B cell (primary cell): Measurements from ENCODE around the gene TSPAN5. TPM values are rescaled to one million over a fixed set of nuclear protein-coding genes. Genes with fewer than 3 reads are reported as not detected.

Experiments used
- ATAC-seq: fragments of 200-7000 bp; cut with Tn5 transposase; one replicate; pipeline ENCODE4 v1.10.0; 2021; ENCODE audit warnings: low read depth, mild to moderate bottlenecking, moderate number of reproducible peaks, moderate library complexity
- CTCF ChIA-PET: fragments of 350-600 bp; sonication (Branson Sonifier 250); formaldehyde crosslinking; loops from one replicate; lab custom pipeline; 2021; ENCODE audit warnings: antibody characterized with exemption, inconsistent platforms; lab: Charles Lee
- POLR2A ChIA-PET: fragments of 350-600 bp; sonication (Branson Sonifier 250); formaldehyde crosslinking; loops from one replicate; lab custom pipeline; 2021; ENCODE audit warnings: antibody characterized with exemption; lab: Charles Lee
- DNase-seq: peaks from one replicate; pipeline ENCODE4 v3.0.0; 2013
- H2AFZ ChIP-seq: 2 replicates; pipeline ENCODE4 v1.6.1; 2012; ENCODE audit warnings: mild to moderate bottlenecking, low read depth, low read length; ENCODE audit not compliant: insufficient read depth, poor library complexity, severe bottlenecking
- H3K27ac ChIP-seq, 2 donors: 1 replicate in 1 of 2; 2 replicates in 1 of 2; pipeline ENCODE4 v1.5.1; 2012 to 2013; ENCODE audit warnings: low read length in 2 of 2, mild to moderate bottlenecking in 2 of 2, moderate library complexity in 1 of 2
- H3K27me3 ChIP-seq, 4 experiments: fragments of 200-600 bp in 1 of 4; sonication (generic) in 1 of 4; replicated peaks in 1 of 4; 1 replicate in 2 of 4; 2 replicates in 2 of 4; pipeline versions ENCODE4 v1.6.1 to v1.7.0; 2013 to 2016; ENCODE audit warnings: low read length in 3 of 4, mild to moderate bottlenecking in 2 of 4, mixed read lengths in 1 of 4, moderate library complexity in 1 of 4; ENCODE audit not compliant: insufficient read depth in 4 of 4, control insufficient read depth in 3 of 4; ENCODE audit errors: control extremely low read depth in 1 of 4
- H3K36me3 ChIP-seq, 2 experiments: replicated peaks in 1 of 2; 1 replicate in 1 of 2; 2 replicates in 1 of 2; pipeline versions ENCODE4 v1.6.1 to v1.7.1; 2013; ENCODE audit warnings: low read length in 1 of 2; ENCODE audit not compliant: insufficient read depth in 2 of 2, control insufficient read depth in 1 of 2; ENCODE audit errors: control extremely low read depth in 1 of 2, extremely low read depth in 1 of 2
- H3K4me1 ChIP-seq, 2 donors: fragments of 200-600 bp in 1 of 2; sonication (generic) in 1 of 2; 1 replicate in 1 of 2; 2 replicates in 1 of 2; pipeline versions ENCODE4 v1.5.1 to v1.6.1; 2013 to 2017; ENCODE audit warnings: low read length in 2 of 2; ENCODE audit not compliant: control insufficient read depth in 2 of 2, insufficient read depth in 2 of 2
- H3K4me2 ChIP-seq: replicated peaks from 2 replicates; pipeline ENCODE3; 2012; ENCODE audit warnings: mild to moderate bottlenecking, low read depth, low read length; ENCODE audit not compliant: poor library complexity, severe bottlenecking
- H3K4me3 ChIP-seq, 5 experiments: fragments of 200-600 bp in 1 of 5; sonication (generic) in 1 of 5; 1 replicate in 3 of 5; 2 replicates in 2 of 5; pipeline versions ENCODE4 v1.5.1 to v1.7.0; 2011 to 2016; ENCODE audit warnings: low read length in 4 of 5, mild to moderate bottlenecking in 4 of 5, low read depth in 2 of 5, control low read depth in 1 of 5, moderate library complexity in 1 of 5; ENCODE audit not compliant: insufficient read depth in 1 of 5; ENCODE audit errors: control extremely low read depth in 1 of 5, extremely low read depth in 1 of 5
- H3K79me2 ChIP-seq: fragments of 200-600 bp; sonication (generic); one replicate; pipeline ENCODE4 v1.6.0; 2016; ENCODE audit warnings: low read length; ENCODE audit not compliant: control insufficient read depth, insufficient read depth
- H3K9ac ChIP-seq: fragments of 200-600 bp; sonication (generic); 2 replicates; pipeline ENCODE4 v1.6.1; 2017; ENCODE audit warnings: mild to moderate bottlenecking, low read length, moderate library complexity
- H3K9me3 ChIP-seq, 3 donors: one replicate each; pipeline versions ENCODE4 v1.6.1 to v1.7.1; 2013; ENCODE audit warnings: low read length in 2 of 3; ENCODE audit not compliant: control insufficient read depth in 2 of 3, insufficient read depth in 1 of 3; ENCODE audit errors: control extremely low read depth in 1 of 3
- H4K20me1 ChIP-seq: 2 replicates; pipeline ENCODE4 v1.6.0; 2012; ENCODE audit warnings: mild to moderate bottlenecking, low read length; ENCODE audit not compliant: insufficient read depth, control insufficient read depth, poor library complexity, severe bottlenecking
- H3K27ac Mint-ChIP-seq: one replicate; pipeline ENCODE4 v1.8.0; 2021; ENCODE audit warnings: mixed read lengths
- H3K27me3 Mint-ChIP-seq: one replicate; pipeline ENCODE4 v1.8.0; 2021; ENCODE audit warnings: mixed read lengths
- H3K4me1 Mint-ChIP-seq: one replicate; pipeline ENCODE4 v1.8.0; 2021; ENCODE audit warnings: mixed read lengths
- H3K4me3 Mint-ChIP-seq: one replicate; pipeline ENCODE4 v1.8.0; 2021; ENCODE audit warnings: mixed read lengths
- H3K9me3 Mint-ChIP-seq: one replicate; pipeline ENCODE4 v1.8.0; 2022; ENCODE audit warnings: mixed read lengths; ENCODE audit not compliant: insufficient read depth
- EZH2 ChIP-seq: IDR thresholded peaks from 2 replicates; pipeline ENCODE4 v1.6.1; 2012; ENCODE audit warnings: borderline replicate concordance, low read depth, mild to moderate bottlenecking, moderate library complexity, low read length; ENCODE audit not compliant: insufficient read depth, poor library complexity, severe bottlenecking
- WGBS: methylation state at CpG from one replicate; pipeline ENCODE4 v1.1.5; 2013; ENCODE audit warnings: missing lambda C conversion rate; ENCODE audit not compliant: insufficient coverage; 5-methylcytosine and 5-hydroxymethylcytosine counted together
- intact Hi-C: fragments of 100-400 bp; cut with micrococcal nuclease; formaldehyde crosslinking; loops from one replicate; pipeline ENCODE4 v1.10.0; 2022
- polyA plus RNA-seq: library from polyadenylated mRNA; depleted of rRNA; stranded (reverse); fragments of >200 nt; gene quantifications from 2 replicates; pipeline ENCODE4 v1.2.3, GENCODE V29; 2012
- total RNA-seq, 2 donors: library from RNA; stranded (reverse); fragments of 120-200 nt in 1 of 2; gene quantifications; 1 replicate in 1 of 2; 2 replicates in 1 of 2; pipeline versions ENCODE4 v1.2.3 to v1.2.4, GENCODE V29; 2013 to 2022
- TF ChIP-seq, protein P1 (sequence below): fragments of 200-600 bp; IDR thresholded peaks from one replicate; pipeline ENCODE4 v1.8.0; 2022; ENCODE audit warnings: antibody characterized with exemption, mild to moderate bottlenecking

The TSPAN5 gene
- total and polyA plus RNA-seq, 2 donors (not counting 1 experiment from before 2014, with no cell fraction given): 2.6 to 5.3 TPM

DNA sequence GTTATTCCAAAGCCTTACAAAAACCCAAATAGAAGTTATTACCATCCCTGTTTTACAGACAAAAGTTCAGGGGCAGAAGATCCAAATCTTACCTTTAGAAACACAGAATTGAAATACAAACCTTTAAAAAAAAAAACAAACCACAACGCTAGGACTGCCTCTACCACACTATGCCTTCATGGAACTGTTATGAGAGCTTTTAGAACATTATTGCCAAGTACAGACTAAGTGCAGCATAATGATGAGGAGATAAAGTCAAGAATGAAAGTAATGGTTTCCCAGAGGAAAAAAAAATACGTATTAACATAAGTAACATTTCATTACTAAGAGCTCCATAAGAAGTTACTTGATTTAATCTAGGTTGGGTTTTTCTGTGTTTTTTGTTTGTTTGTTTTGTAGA is 34.3 kb downstream of the TSPAN5 start:
- Mint-ChIP-seq H3K4me1 (peaks cover 5% of the 10 kb centered on the region), H3K27me3 (no peaks in the 10 kb centered on the region), H3K27ac (no peak overlapping the region), H3K9me3 (no peaks in the 10 kb centered on the region), H3K4me3 (no peak overlapping the region)
- Histone ChIP-seq H3K9me3 (no peaks in the 10 kb centered on the region), H3K27me3 (no peaks in the 10 kb centered on the region), H3K4me1 (peaks cover 0 to 4% of the 10 kb centered on the region in 2 donors), H4K20me1 (no peaks in the 10 kb centered on the region), H3K36me3 (no peaks in the 10 kb centered on the region), H3K9ac (no peak overlapping the region), H2AFZ (no peak overlapping the region), H3K4me2 (no peak overlapping the region), H3K27ac (no peak overlapping the region), H3K4me3 (no peak overlapping the region), H3K79me2 (no peaks in the 10 kb centered on the region)
- TF ChIP-seq, protein P1, sequence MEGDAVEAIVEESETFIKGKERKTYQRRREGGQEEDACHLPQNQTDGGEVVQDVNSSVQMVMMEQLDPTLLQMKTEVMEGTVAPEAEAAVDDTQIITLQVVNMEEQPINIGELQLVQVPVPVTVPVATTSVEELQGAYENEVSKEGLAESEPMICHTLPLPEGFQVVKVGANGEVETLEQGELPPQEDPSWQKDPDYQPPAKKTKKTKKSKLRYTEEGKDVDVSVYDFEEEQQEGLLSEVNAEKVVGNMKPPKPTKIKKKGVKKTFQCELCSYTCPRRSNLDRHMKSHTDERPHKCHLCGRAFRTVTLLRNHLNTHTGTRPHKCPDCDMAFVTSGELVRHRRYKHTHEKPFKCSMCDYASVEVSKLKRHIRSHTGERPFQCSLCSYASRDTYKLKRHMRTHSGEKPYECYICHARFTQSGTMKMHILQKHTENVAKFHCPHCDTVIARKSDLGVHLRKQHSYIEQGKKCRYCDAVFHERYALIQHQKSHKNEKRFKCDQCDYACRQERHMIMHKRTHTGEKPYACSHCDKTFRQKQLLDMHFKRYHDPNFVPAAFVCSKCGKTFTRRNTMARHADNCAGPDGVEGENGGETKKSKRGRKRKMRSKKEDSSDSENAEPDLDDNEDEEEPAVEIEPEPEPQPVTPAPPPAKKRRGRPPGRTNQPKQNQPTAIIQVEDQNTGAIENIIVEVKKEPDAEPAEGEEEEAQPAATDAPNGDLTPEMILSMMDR: no peak
- TF ChIP-seq EZH2: no peak
- POLR2A ChIA-PET: no interaction called here
- no CpG with 5 or more reads among the region's 2 CpGs for WGBS
- CTCF ChIA-PET: no interaction called here
- intact Hi-C loops: no loop called here
- DNase-seq (no peak), ATAC-seq (no peak)

DNA sequence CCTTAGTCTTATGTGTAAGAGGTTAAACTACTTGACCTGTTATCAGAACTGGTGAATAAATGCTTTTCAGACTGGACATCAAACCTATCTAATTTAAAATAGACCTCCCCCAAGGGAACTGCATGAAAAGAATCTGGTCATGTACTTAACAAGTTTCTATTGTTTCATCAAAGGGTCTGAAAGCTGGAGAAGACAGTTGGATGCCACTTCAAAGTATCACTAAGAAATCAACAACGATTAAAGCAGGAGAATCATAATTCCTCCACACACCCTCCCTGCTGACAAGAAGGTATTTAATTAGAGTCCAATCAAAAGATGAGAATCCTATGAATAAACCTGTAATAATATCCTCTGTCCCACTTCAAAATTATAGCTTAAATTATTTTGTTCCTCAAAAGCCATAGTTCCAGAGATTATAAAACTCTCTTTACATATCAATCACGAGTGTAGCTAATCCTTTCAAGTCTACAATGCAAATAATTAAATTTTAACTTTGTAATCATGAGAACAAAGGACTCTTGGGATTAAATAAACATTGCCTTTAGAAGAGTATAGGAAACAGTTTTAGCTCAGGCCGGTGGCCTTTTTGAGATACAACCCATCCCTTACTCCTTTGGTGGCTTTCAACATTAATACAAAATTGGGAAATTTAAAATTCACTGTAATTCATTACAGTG is 35.1 kb downstream of the TSPAN5 start:
- TF ChIP-seq EZH2: no peak
- TF ChIP-seq, protein P1: no peak
- POLR2A ChIA-PET: no interaction called here

More for the DNA sequence above, 35.1 kb downstream of the TSPAN5 start:
- no peak overlapping the region for H3K27ac Mint-ChIP-seq
- no peak overlapping the region for H3K4me2 ChIP-seq
- no peak overlapping the region for H2AFZ ChIP-seq
- no peak overlapping the region for H3K27ac ChIP-seq
- H3K79me2 ChIP-seq: no peaks in the 10 kb centered on the region
- H3K27me3 ChIP-seq: no peaks in the 10 kb centered on the region
- intact Hi-C loops: no loop called here
- H3K9me3 ChIP-seq: no peaks in the 10 kb centered on the region
- H3K4me3 Mint-ChIP-seq: no peak overlapping the region
- H3K27me3 Mint-ChIP-seq: no peaks in the 10 kb centered on the region
- DNase-seq (no peak), ATAC-seq (no peak)
- no peaks in the 10 kb centered on the region for H3K9me3 Mint-ChIP-seq
- no peak overlapping the region for H3K9ac ChIP-seq
- no peaks in the 10 kb centered on the region for H4K20me1 ChIP-seq
- peaks cover 5% of the 10 kb centered on the region for H3K4me1 Mint-ChIP-seq
- peaks cover 0 to 4% of the 10 kb centered on the region in 2 donors for H3K4me1 ChIP-seq
- H3K4me3 ChIP-seq: no peak overlapping the region
- CTCF ChIA-PET: no interaction called here
- no CpG with 5 or more reads among the region's 3 CpGs for WGBS
- no peaks in the 10 kb centered on the region for H3K36me3 ChIP-seq
